HG02884 (cell line): ENCODE measurements around the gene KCNT2.
"Not testable (repeated sequence)": the region's sequence is repeated elsewhere in the genome, so short reads cannot be mapped to it uniquely, and the experiment has no call there.

Source experiments
- ATAC-seq: cut with Tn5 transposase; IDR thresholded peaks from one replicate; pipeline ENCODE4 v1.9.1; 2021; ENCODE audit warnings: mild to moderate bottlenecking, moderate library complexity; ENCODE audit not compliant: unreplicated experiment

KCNT2 gene

DNA sequence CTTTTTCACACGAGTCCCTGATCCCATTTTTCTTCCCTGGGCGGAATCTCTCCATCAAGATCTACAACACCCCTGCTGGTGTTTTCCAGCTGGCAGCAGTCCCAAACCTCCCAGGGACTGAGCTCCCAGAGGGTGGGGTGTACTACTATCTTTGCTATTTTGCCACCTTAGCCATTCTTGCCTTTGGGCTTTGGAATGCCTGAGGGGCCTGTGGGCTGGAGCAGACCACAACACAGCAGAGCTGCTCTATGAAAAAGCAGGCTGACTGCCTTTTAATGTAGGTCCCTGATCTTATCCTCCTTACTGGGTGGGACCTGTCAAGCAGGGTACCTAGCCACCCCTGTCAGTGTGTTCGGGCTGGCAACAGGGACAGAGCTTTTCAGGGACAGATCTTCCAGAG is 91.9 kb downstream of the KCNT2 start:
- ATAC-seq: no peak

GRCh38 chr1:196515904-196516303 is 92.3 kb downstream of the KCNT2 start:
- ATAC-seq: no peak

DNA sequence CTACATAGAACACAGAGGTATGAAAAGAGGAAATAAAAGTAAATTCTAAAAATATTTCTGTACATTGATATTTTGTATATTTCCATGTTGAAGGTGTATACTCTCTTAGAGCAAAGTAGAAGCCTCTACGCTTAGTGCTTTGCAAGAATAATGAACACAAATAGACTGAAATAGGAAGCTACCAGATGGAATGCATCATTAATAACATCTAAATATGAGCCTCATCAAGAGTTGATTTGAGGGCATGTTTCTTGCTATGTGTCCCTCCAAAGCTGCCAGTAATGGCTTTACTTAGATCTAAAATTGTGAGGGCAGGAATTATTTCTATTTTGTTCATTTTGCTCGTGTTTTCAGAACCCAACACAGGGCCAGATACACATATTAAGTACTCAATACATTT is 94.4 kb downstream of the KCNT2 start:
- no peak for ATAC-seq

DNA sequence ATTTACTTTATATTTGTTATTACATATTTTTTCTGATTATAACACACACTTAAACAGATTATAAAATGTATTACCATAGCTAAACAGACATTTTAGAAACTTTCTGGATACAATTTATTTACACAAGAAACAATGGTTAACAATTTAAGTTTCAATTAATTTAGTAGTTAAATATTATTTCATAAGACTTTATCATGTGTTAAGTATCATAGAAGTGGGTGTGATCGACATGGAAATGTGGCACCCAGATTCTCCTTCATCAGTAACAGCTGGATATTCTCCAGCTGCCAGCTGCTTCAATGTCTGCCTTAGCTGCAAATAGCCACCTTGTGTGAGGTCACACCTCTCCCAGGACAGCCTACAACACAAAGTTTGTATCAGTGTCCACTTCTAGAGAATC is 97.8 kb downstream of the KCNT2 start:
- no peak for ATAC-seq

GRCh38 chr1:196504224-196504623 is 104.0 kb downstream of the KCNT2 start:
- not testable (repeated sequence) for ATAC-seq

DNA sequence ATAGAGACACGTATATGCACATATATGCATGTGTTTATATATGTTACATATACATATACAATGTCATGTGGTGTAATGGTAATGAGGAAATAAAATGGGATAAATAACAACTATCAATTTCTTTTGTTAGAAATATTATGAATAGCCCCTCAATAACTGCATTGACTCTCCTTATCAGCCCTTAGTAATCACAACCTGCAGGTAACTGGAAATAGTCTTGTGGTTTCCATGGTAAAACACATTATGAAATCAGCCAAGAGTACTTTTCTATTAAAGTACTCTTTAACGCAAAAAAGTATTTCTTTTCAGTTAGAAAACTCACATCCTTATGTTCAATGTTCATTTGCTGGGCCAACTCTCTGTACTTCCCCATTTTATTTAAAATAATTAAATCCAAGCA is 105.8 kb downstream of the KCNT2 start:
- no peak for ATAC-seq

DNA sequence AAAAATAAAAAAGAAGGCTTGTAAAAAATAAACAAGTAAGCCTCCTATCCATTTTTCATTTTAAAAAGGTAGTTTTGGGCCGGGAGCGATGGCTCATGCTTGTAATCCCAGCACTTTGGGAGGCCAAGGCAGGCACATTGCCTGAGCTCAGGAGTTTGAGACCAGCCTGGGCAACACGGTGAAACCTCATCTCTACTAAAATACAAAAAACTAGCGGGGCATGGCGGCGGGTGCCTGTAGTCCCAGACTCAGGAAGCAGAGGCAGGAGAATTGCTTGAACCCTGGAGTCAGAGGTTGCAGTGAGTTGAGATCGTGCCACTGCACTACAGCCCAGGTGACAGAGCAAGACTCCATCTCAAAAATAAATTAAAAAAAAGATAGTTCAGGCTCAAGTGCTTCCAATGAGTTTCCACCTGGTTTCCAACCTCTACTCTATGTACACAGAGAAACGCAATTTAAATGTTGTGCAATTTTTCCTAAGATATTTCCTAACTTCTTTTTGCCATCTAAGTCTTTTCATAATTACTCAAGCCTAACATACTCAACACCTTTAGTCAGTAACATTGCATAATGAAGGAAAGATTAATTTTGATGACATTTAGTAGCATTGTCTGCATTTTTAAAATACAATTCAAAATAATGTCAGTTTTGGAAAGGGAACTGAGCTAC is 106.3 kb downstream of the KCNT2 start:
- ATAC-seq: no peak

DNA sequence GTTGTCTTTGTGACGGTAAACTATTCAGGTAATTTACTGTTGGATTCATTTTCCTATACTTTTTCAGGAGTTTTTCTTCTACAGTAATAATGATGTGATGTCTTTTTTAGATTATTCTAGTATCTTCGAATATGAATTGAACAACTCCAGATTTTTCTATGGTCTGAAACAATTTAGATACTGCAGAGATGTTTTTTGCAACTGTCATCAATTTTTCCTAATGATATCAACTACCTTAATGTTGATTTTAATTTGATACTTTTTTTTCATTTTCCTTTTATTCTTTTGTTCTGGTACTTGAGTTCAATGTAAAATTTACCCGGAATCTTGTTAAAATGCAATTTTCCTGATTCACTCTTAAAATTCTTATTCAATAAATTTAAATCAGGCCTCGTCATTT is 110.4 kb downstream of the KCNT2 start:
- no peak for ATAC-seq

- ATAC-seq: no peak
These were observed 113.5 kb downstream of the KCNT2 start for GRCh38 chr1:196494766-196495165.

GRCh38 chr1:196493881-196494280 is 114.4 kb downstream of the KCNT2 start:
- ATAC-seq: no peak

DNA sequence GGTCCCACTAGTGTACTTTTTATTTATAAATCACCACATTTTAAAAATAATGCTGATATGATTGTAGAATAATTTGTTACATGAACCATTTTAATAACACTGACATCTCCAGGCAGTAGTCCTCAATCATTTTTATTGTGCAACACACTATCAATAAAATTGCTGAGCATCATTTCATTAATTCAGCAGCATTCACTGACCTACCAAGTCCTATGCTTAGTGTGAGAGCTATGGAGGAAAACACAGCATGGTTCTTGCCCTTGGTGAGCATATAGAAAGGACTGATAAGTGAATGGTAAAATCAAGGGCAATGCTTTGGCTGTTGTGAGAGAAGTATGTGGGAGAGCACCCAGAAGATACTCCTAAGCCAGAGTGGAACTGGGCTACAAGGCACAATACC is 119.7 kb downstream of the KCNT2 start:
- no peak for ATAC-seq

DNA sequence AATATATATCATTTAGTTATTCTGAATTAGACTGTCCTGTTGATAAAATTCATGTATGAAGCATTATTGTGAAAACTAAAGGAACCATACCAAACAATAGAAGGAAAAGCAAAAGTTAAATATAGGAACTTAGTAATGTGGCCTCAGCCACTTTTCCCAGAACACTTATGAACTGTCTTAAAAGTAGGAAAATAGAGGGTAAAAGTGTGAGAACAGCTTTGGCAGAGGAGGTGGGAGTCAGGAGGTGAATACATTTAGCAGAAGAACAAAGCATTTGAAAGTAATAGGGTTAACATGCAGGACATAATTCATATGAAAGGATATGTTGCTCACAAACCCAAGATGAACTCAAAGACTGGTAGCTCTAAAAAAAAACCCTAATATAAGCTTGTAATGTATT is 121.9 kb downstream of the KCNT2 start:
- ATAC-seq: no peak

DNA sequence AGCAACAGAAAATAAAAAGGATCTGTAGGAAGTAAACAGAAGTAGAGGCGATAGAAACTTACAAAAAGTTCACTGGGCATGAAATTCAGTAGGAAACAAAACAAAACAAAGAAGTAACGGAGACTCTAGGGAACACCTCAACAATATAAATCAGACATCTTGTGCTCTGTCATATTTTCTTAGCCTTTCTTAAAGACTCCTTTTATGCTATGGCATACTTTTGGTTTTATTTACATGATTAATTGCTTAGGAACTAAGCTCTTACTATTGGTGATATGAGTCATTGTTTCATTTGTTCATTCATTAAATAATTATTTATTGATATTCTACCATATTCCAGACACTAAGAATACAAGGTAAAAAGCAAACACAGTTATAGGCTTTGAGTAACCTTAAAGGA is 126.6 kb downstream of the KCNT2 start:
- ATAC-seq: no peak

DNA sequence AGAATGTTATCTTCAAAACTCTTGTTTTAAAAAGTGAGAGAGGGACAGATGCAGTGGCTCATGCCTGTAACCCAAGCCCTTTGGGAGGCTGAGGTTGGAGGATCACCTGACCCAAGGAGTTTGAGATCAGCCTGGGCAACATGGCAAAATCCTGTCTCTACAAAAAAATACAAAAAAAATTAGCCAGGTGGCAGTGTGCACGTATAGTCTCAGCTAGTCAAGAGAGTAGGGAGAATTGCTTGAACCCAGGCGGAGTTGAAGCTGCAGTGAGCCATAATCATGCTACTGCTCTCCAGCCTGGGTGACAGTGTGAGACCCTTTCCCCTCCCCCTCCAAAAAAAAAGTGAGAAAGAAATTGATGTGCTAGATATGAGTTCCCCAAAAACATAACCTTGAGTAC is 131.0 kb downstream of the KCNT2 start:
- ATAC-seq: no peak

DNA sequence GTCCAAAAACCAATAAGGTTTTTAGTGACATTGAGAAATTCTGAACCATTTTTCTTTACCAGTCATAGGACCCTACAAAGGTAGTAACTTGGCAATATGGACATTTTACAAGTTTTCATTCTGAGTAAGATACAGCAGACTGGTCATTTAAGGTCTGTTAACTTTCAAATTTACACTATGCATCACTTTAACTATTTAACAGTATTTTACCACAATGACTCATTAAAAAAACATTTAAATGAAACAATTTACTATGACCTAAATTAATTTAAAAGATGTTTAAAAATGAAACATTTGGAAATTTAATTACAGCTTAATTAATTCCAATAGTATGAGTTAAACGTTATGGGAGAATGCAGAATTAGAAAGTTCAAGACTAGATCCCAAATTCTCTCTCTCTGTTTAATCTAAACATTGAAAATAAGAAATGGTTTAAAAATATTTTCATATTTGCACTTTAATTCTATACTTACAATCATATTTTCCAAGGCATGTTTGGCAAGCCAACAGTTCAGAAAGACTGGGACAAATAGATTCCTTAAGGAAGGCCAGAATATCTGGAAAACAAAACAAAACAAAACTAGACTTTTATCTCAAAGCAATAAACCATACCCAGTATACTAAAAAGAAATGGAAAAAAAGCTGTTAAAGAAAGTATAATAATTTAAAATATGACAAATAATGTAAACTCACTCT is 140.9 kb downstream of the KCNT2 start:
- no peak for ATAC-seq

GRCh38 chr1:196466654-196467053 is 141.6 kb downstream of the KCNT2 start:
- ATAC-seq: no peak

- ATAC-seq: no peak
These were observed 142.1 kb downstream of the KCNT2 start for GRCh38 chr1:196466166-196466565.

DNA sequence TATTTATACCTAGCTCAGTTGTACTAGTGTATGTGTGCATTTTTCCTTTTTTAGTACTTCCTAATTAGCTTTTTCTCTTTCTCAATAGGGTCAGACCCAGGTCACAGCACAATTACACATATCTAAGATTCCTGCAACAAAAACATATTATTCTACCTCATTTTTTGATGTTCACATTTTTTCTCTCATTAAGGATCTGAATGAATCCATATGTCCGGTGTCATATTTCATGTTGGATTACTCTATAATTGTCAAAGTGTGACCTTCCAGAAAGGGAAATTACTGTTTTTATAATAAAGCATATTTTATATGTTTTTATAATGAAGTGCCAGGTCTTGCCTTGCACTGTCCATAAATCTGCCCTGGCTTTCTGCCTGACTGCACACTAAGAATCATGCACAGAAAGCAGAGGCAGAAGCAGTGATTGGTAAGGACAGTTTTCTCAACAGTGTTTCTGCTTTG is 143.7 kb downstream of the KCNT2 start:
- no peak for ATAC-seq

DNA sequence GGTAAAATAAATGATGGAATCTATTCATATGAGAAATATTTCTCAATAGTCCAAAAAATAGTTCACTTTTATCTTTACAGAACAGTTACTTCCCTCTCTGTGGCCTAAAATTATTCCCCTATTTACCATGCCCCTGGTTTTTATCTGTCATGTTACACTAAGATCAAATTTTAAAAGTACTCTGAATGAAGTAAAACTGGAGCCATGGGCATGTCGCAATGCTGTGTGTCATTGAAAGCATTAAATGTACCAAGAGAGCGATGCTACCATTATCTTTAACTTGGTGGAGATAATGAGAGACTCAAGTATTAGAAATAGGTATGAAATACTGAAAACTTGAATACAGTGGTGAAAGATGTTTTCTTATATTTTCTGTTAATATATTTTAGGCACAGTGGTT is 146.2 kb downstream of the KCNT2 start:
- ATAC-seq: no peak

- ATAC-seq: no peak
These were observed 146.7 kb downstream of the KCNT2 start for GRCh38 chr1:196461521-196461920.

- no peak for ATAC-seq
These were observed 148.9 kb downstream of the KCNT2 start for GRCh38 chr1:196459383-196459782.

GRCh38 chr1:196454792-196455191 is 153.4 kb downstream of the KCNT2 start:
- no peak for ATAC-seq

DNA sequence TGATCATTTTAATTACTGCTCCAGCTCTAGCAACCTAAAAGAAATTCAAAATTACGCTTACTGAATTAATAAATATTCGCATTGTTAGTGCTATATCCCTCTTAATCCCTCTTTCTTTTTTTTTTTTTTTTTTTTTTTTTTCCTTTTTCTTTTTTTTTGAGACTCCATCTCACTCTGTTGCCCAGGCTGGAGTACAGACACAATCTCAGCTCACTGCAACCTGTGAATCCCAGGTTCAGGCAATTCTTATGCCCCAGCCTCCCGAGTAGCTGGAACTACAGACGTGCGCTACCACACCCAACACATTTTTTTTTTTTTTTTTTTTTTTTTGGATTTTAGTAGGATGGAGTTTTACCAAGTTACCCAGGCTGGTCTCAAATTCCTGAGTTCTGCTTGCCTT is 157.1 kb downstream of the KCNT2 start:
- no peak for ATAC-seq
